Stomach (tissue), 4 donors: ENCODE results near the gene ERLIN1.

ENCODE experiments used
- CTCF ChIP-seq, 7 experiments: fragments of 450-650 bp in 4 of 7; fragments of 200-600 bp in 3 of 7; sonication (generic) in 3 of 7; IDR thresholded peaks; one replicate each; pipeline ENCODE4 v1.5.1; 2016 to 2019; ENCODE audit warnings: antibody characterized with exemption in 7 of 7, control low read depth in 2 of 7, mild to moderate bottlenecking in 1 of 7
- EP300 ChIP-seq: sonication (generic); formaldehyde crosslinking; IDR thresholded peaks from one replicate; pipeline ENCODE4 v1.6.1; 2017; ENCODE audit warnings: antibody characterized with exemption
- POLR2A ChIP-seq, 4 donors: fragments of 450-650 bp; IDR thresholded peaks; one replicate each; pipeline ENCODE4 v1.6.1; 2016; ENCODE audit warnings: antibody characterized with exemption in 4 of 4, control low read depth in 2 of 4, mild to moderate bottlenecking in 1 of 4, moderate library complexity in 1 of 4
- POLR2AphosphoS5 ChIP-seq, 3 donors: sonication (generic); formaldehyde crosslinking; IDR thresholded peaks; one replicate each; pipeline ENCODE4 v1.6.1; 2016; ENCODE audit warnings: antibody characterized with exemption in 3 of 3

DNA sequence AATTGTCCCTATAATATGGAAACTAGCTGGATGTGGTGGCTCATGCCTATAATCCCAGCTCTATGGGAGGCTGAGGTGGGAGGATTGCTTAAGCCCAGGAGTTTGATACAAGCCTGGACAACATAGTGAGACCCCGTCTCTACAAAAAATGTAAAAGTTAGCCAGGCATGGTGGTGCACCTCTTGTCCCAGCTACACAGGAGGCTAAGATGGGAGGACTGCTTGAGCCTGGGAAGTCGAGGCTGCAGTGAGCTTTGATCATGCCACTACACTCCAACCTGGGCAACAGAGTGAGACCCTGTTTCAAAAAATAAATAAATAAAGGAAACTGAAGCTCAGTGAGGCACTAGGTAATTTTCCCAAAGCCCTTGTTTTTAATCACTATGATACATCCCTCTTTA, 15.7 kb upstream of the ERLIN1 start:
- no peak for TF ChIP-seq CTCF (IDR thresholded peaks at IDR 0.05)
- no peak for TF ChIP-seq POLR2A (IDR thresholded peaks at IDR 0.05)
- no peak for TF ChIP-seq POLR2AphosphoS5 (IDR thresholded peaks at IDR 0.05)
- no peak for TF ChIP-seq EP300
